Osteoblast (primary cell): Measurements from ENCODE around the gene DMBX1. TPM values are rescaled to one million over a fixed set of nuclear protein-coding genes. Genes with fewer than 3 reads are reported as not detected.

ENCODE experiments used
- DNase-seq: peaks from one replicate; pipeline ENCODE4 v3.0.0; 2011; ENCODE audit warnings: low spot score, mixed read lengths; ENCODE audit not compliant: insufficient read length; ENCODE audit errors: missing footprints
- H2AFZ ChIP-seq: 2 replicates; pipeline ENCODE4 v1.6.0; 2011; ENCODE audit warnings: mild to moderate bottlenecking, low read length
- H3K27ac ChIP-seq: 2 replicates; pipeline ENCODE4 v1.5.1; 2011; ENCODE audit warnings: mild to moderate bottlenecking, low read depth, low read length, moderate library complexity
- H3K27me3 ChIP-seq: 2 replicates; pipeline ENCODE4 v1.6.0; 2012; ENCODE audit warnings: mild to moderate bottlenecking, control low read depth, inconsistent platforms, low read length, moderate library complexity; ENCODE audit not compliant: insufficient read depth
- H3K36me3 ChIP-seq: 2 replicates; pipeline ENCODE4 v1.5.1; 2011; ENCODE audit warnings: mild to moderate bottlenecking, low read length, control low read depth, moderate library complexity; ENCODE audit not compliant: insufficient read depth
- H3K4me1 ChIP-seq: 2 replicates; pipeline ENCODE4 v1.5.1; 2011; ENCODE audit warnings: mild to moderate bottlenecking, low read length, control low read depth, moderate library complexity; ENCODE audit not compliant: insufficient read depth
- H3K4me2 ChIP-seq: 2 replicates; pipeline ENCODE4 v1.6.0; 2011; ENCODE audit warnings: mild to moderate bottlenecking, low read length; ENCODE audit not compliant: insufficient read depth
- H3K4me3 ChIP-seq: fragments of 200-600 bp; sonication (generic); 3 replicates; pipeline ENCODE4 v1.5.1; 2012; ENCODE audit warnings: mild to moderate bottlenecking, low read length, inconsistent platforms; ENCODE audit not compliant: insufficient read depth
- H3K79me2 ChIP-seq: 2 replicates; pipeline ENCODE4 v1.6.0; 2012; ENCODE audit warnings: mild to moderate bottlenecking, low read length, control low read depth, inconsistent platforms; ENCODE audit not compliant: insufficient read depth
- H3K9me3 ChIP-seq: 2 replicates; pipeline ENCODE4 v1.5.1; 2011; ENCODE audit warnings: low read depth, low read length, control low read depth
- H4K20me1 ChIP-seq: 2 replicates; pipeline ENCODE4 v1.6.0; 2012; ENCODE audit warnings: mild to moderate bottlenecking, low read length, control low read depth; ENCODE audit not compliant: insufficient read depth
- total RNA-seq: library from RNA; depleted of rRNA; stranded (reverse); fragments of >200 nt; gene quantifications from 2 replicates; pipeline ENCODE4 v1.2.3, GENCODE V29; 2012
- TF ChIP-seq, protein P1 (sequence below): IDR thresholded peaks from 2 replicates; pipeline ENCODE4 v1.5.1; 2011; ENCODE audit warnings: mild to moderate bottlenecking, low read depth, low read length, moderate library complexity; ENCODE audit errors: extremely low read depth

DMBX1 gene
- total RNA-seq, 1 donor: not detected

DNA sequence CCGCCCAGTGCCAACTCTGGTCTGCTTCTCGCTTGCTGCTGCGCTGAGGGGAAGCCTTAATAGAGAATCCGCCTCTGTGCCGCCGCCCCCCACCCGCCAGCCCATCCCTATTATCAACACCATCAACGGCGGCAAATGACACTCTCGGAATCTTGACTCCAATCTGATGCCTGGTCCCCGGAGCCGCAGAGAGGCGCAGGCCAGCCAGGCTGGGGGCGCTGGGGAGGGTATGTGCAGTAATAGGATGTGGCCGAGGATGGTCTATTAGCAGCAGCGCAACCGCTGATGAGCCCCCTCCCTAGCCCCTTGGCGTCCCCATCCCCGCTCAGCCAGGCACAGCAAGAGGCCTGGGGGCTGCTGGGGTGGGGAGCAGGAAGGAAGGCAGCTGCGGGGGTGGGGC lies 15.1 kb upstream of the DMBX1 start:
- H2AFZ ChIP-seq: no peak overlapping the region

DNA sequence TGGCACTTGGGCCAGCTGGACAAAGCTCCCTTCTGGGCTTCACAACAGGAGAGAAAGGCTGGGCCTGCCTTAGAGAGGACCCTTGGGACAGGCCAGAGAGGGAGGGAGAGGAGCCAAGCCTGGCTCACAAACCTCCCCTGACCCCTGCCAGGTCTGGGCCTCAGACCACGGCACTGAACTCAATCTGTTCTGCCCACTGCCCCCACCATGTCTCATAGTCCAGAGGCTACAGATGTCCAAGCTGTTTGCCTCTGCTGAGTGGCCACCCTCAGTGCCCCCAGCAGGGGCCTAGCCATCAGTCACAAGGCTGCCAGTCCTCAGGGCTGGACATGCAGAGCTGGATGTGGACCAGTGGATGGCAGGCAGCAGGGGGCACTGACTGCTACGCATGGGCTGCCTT lies 13.0 kb upstream of the DMBX1 start:
- H3K4me1 ChIP-seq: peaks cover 6% of the 10 kb centered on the region
- no peaks in the 10 kb centered on the region for H3K9me3 ChIP-seq
- DNase-seq: peak; percentile 71
- no peak overlapping the region for H3K27ac ChIP-seq
- H3K4me3 ChIP-seq: no peak overlapping the region
- no peak overlapping the region for H2AFZ ChIP-seq
- no peak overlapping the region for H3K4me2 ChIP-seq
- no peaks in the 10 kb centered on the region for H3K79me2 ChIP-seq
- H4K20me1 ChIP-seq: no peaks in the 10 kb centered on the region
- H3K27me3 ChIP-seq: peaks cover 31% of the 10 kb centered on the region
- TF ChIP-seq, protein P1, sequence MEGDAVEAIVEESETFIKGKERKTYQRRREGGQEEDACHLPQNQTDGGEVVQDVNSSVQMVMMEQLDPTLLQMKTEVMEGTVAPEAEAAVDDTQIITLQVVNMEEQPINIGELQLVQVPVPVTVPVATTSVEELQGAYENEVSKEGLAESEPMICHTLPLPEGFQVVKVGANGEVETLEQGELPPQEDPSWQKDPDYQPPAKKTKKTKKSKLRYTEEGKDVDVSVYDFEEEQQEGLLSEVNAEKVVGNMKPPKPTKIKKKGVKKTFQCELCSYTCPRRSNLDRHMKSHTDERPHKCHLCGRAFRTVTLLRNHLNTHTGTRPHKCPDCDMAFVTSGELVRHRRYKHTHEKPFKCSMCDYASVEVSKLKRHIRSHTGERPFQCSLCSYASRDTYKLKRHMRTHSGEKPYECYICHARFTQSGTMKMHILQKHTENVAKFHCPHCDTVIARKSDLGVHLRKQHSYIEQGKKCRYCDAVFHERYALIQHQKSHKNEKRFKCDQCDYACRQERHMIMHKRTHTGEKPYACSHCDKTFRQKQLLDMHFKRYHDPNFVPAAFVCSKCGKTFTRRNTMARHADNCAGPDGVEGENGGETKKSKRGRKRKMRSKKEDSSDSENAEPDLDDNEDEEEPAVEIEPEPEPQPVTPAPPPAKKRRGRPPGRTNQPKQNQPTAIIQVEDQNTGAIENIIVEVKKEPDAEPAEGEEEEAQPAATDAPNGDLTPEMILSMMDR: no peak
- no peaks in the 10 kb centered on the region for H3K36me3 ChIP-seq

More for the DNA sequence above, 15.1 kb upstream of the DMBX1 start:
- Histone ChIP-seq H3K36me3 (no peaks in the 10 kb centered on the region), H3K79me2 (no peaks in the 10 kb centered on the region), H3K27ac (no peak overlapping the region), H3K9me3 (no peaks in the 10 kb centered on the region), H4K20me1 (no peaks in the 10 kb centered on the region), H3K4me1 (no peaks in the 10 kb centered on the region), H3K4me3 (no peak overlapping the region), H3K4me2 (no peak overlapping the region), H3K27me3 (peaks cover 34% of the 10 kb centered on the region)
- TF ChIP-seq, protein P1: no peak
- DNase-seq: no peak

DNA sequence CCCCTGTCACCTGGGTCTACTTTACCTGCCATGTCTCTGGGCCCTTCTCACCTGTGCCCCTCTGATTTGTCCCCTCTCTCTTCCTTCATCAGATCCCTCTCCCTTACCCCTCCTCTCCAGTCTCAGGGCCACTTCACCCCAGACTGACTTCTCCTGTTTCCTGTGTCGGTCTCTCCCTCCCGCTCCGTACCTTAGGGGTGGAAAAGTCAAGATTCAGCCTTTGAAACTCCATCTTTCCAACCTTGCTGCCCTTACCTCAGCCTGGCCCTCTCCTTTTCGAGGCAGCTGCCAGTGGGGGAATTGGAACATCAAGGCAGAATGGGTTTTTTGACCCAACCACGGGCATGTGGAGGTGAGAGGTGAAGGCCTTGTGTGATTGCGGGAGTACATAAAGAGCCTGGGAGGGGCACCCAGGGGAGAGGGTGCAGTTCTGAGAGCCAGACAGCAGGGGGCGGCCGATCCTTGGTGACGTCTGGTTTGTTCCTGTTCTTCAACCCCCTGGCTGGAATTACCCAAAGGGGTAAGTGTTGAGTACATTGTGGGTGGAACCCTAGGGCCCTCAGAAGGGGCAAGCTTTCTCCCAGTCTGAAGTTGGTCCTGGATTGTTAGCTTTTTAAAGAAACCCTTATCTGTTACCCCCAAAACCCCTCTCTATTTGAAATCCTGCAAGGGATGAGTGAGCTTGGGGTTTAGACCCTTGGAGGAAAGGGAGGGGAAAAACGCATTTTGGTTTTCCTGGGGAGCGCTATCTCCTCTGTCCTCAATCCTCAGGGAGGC lies 12.3 kb upstream of the DMBX1 start:
- H3K36me3 ChIP-seq: no peaks in the 10 kb centered on the region
- no peaks in the 10 kb centered on the region for H3K79me2 ChIP-seq
- H3K4me3 ChIP-seq: no peak overlapping the region
- no peaks in the 10 kb centered on the region for H4K20me1 ChIP-seq
- DNase-seq: peak; percentile 99
- no peak overlapping the region for H3K27ac ChIP-seq
- TF ChIP-seq, protein P1: peak; percentile 94
- H2AFZ ChIP-seq: no peak overlapping the region
- no peaks in the 10 kb centered on the region for H3K9me3 ChIP-seq
- peaks cover 36% of the 10 kb centered on the region for H3K27me3 ChIP-seq
- peaks cover 6% of the 10 kb centered on the region for H3K4me1 ChIP-seq
- no peak overlapping the region for H3K4me2 ChIP-seq

DNA sequence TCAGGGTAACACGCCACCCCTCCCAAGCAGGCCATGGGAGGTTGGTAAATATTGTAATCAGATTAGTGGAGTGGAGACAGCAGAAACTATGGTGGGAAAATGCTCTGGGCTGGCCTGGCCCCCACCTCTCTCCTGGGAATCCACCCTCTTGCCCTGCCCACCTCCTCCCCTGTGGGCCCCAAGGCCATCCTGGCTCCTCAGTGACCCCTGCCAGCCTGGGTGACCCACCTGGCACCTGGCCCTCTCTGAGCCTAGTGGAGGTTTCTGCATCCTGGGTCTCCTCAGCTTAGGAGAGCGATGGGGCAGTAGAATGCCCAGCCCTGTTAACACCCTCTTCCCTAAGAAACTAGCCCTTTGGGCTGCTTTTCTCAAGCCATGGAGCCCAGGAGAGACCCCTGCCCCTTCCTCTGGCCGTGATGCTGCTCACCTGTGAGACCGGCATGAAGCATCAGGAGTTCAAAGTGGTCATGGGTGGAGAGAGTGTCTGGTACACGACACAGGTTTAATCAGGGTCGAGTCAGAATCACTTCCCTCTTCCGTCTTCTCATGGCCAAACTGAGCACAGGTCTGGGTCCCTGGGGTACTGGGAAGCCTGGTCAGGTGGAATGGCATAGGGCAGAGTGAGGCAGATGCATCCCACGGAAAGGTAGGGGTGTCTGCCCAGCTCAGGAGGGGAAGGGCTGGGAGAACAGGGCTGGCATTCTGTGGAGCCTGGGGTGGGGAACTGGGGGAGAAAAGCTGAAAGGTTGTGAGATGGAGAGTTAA lies 10.7 kb upstream of the DMBX1 start:
- Histone ChIP-seq H4K20me1 (no peaks in the 10 kb centered on the region), H3K27me3 (peaks cover 35% of the 10 kb centered on the region), H3K4me2 (no peak overlapping the region), H3K4me1 (peaks cover 6% of the 10 kb centered on the region), H3K79me2 (no peaks in the 10 kb centered on the region), H3K36me3 (no peaks in the 10 kb centered on the region), H3K9me3 (no peaks in the 10 kb centered on the region), H2AFZ (no peak overlapping the region), H3K27ac (no peak overlapping the region), H3K4me3 (no peak overlapping the region)
- TF ChIP-seq, protein P1: no peak
- DNase-seq: peak; percentile 66
